CD4-positive, alpha-beta T cell (primary cell): ENCODE measurements around the gene VDAC2. TPM values are rescaled to one million over a fixed set of nuclear protein-coding genes. Genes with fewer than 3 reads are reported as not detected.

ENCODE experiments used
- ATAC-seq: fragments of 200-7000 bp; cut with Tn5 transposase; one replicate; pipeline ENCODE4 v1.10.0; 2022; ENCODE audit warnings: mild to moderate bottlenecking; ENCODE audit not compliant: poor library complexity
- CTCF ChIA-PET: fragments of 350-600 bp; sonication (Branson Sonifier 250); formaldehyde crosslinking; loops from one replicate; lab custom pipeline; 2021; ENCODE audit warnings: antibody characterized with exemption, inconsistent platforms; lab: Charles Lee
- POLR2A ChIA-PET: fragments of 350-600 bp; sonication (Branson Sonifier 250); formaldehyde crosslinking; loops from one replicate; lab custom pipeline; 2021; ENCODE audit warnings: antibody characterized with exemption, inconsistent platforms; lab: Charles Lee
- DNase-seq, 14 experiments: peaks; one replicate each; pipeline ENCODE4 v3.0.0-alpha.2; 2013 to 2020; ENCODE audit warnings: mixed read lengths in 2 of 14
- H3K27ac ChIP-seq, 2 donors: one replicate each; pipeline versions ENCODE4 v1.5.1 to v1.7.0; 2013; ENCODE audit warnings: low read length in 2 of 2, low read depth in 1 of 2, mild to moderate bottlenecking in 1 of 2
- H3K27me3 ChIP-seq, 2 experiments: 1 replicate in 1 of 2; 2 replicates in 1 of 2; pipeline versions ENCODE4 v1.6.1 to v1.7.0; 2013; ENCODE audit warnings: low read length in 2 of 2, control low read depth in 1 of 2, mild to moderate bottlenecking in 1 of 2, moderate library complexity in 1 of 2; ENCODE audit not compliant: insufficient read depth in 2 of 2, control insufficient read depth in 1 of 2
- H3K36me3 ChIP-seq: one replicate; pipeline ENCODE4 v1.6.1; 2013; ENCODE audit warnings: low read length, control low read depth; ENCODE audit not compliant: insufficient read depth
- H3K4me1 ChIP-seq: one replicate; pipeline ENCODE4 v1.6.1; 2013; ENCODE audit warnings: low read length, control low read depth; ENCODE audit not compliant: insufficient read depth
- H3K4me3 ChIP-seq: one replicate; pipeline ENCODE4 v1.5.1; 2013; ENCODE audit warnings: mild to moderate bottlenecking, low read length, moderate library complexity
- H3K9me3 ChIP-seq, 2 experiments: 1 replicate in 1 of 2; 2 replicates in 1 of 2; pipeline versions ENCODE4 v1.6.1 to v1.7.0; 2013; ENCODE audit warnings: low read length in 2 of 2, mild to moderate bottlenecking in 2 of 2, control low read depth in 1 of 2, moderate library complexity in 1 of 2; ENCODE audit not compliant: control insufficient read depth in 1 of 2, insufficient read depth in 1 of 2
- H3K27ac Mint-ChIP-seq: one replicate; pipeline ENCODE4 v1.8.0; 2020; ENCODE audit warnings: mixed read lengths
- H3K27me3 Mint-ChIP-seq: one replicate; pipeline ENCODE4 v1.8.0; 2021; ENCODE audit warnings: mixed read lengths
- H3K36me3 Mint-ChIP-seq: one replicate; pipeline ENCODE4 v1.8.0; 2021; ENCODE audit warnings: low read depth, mixed read lengths
- H3K4me1 Mint-ChIP-seq: one replicate; pipeline ENCODE4 v1.8.0; 2021; ENCODE audit warnings: low read depth, mixed read lengths
- H3K4me3 Mint-ChIP-seq: one replicate; pipeline ENCODE4 v1.8.0; 2020; ENCODE audit warnings: mild to moderate bottlenecking, mixed read lengths
- H3K9me3 Mint-ChIP-seq: one replicate; pipeline ENCODE4 v1.8.0; 2020; ENCODE audit warnings: mixed read lengths
- CTCF ChIP-seq: fragments of 200-600 bp; IDR thresholded peaks from one replicate; pipeline ENCODE4 v1.8.0; 2022; ENCODE audit warnings: antibody characterized with exemption, mild to moderate bottlenecking
- intact Hi-C, 2 experiments: fragments of 100-400 bp; cut with DNase I in 1 of 2; cut with micrococcal nuclease in 1 of 2; formaldehyde crosslinking; loops; one replicate each; pipeline versions ENCODE4 v1.15.1 to v1.9.0; 2023 to 2025; cut with DNase I, micrococcal nuclease
- total RNA-seq, 174 experiments: library from RNA in 2 of 174; stranded (reverse) in 2 of 174; gene quantifications; one replicate each; pipeline ENCODE4 v1.2.3 and lab custom pipeline; 2021 to 2026

Gene VDAC2
- total RNA-seq, 2 experiments from 2014 or later = 141 to 147 TPM

- no peaks in the 10 kb centered on the region for H3K9me3 Mint-ChIP-seq
- H3K36me3 Mint-ChIP-seq = peaks cover 88% of the 10 kb centered on the region
- Histone ChIP-seq H3K9me3 (no peaks in the 10 kb centered on the region), H3K4me1 (peaks cover 25% of the 10 kb centered on the region), H3K27ac (peak overlapping the region in 1 of 2 donors; percentile 22), H3K27me3 (no peaks in the 10 kb centered on the region), H3K36me3 (peaks cover 73% of the 10 kb centered on the region), H3K4me3 (no peak overlapping the region)
- ChIA-PET CTCF (interaction anchor here (1.1 kb wide), 1 partner anchor 42 kb away, joined by 3 read pairs; no protein-coding TSS in a partner anchor), POLR2A (interaction anchor here (9.2 kb wide), 1 partner anchor 18 kb away, joined by 208 read pairs; the partner anchor contains the start of gene VDAC2)
- no peaks in the 10 kb centered on the region for H3K27me3 Mint-ChIP-seq
- DNase-seq (no peak), ATAC-seq (no peak)
- peaks cover 61% of the 10 kb centered on the region for H3K4me1 Mint-ChIP-seq
- H3K27ac Mint-ChIP-seq = peak overlapping the region; percentile 90
- intact Hi-C loops = no loop called here
- no peak overlapping the region for H3K4me3 Mint-ChIP-seq
- no peak for TF ChIP-seq CTCF
Measured at GRCh38 chr10:75228834-75229233, 18.2 kb downstream of the VDAC2 start.

GRCh38 chr10:75229971-75230370 is 19.4 kb downstream of the VDAC2 start:
- peaks cover 77% of the 10 kb centered on the region for H3K36me3 Mint-ChIP-seq

GRCh38 chr10:75230600-75231038 is 20.0 kb downstream of the VDAC2 start:
- peak; percentile 91 for TF ChIP-seq CTCF
- DNase-seq (peak; percentile 90 to 97 (median 94)), ATAC-seq (peak; percentile 61)
- peaks cover 70% of the 10 kb centered on the region for H3K36me3 Mint-ChIP-seq
- Histone ChIP-seq H3K4me3 (no peak overlapping the region), H3K36me3 (peaks cover 55% of the 10 kb centered on the region), H3K9me3 (no peaks in the 10 kb centered on the region), H3K4me1 (peaks cover 29% of the 10 kb centered on the region), H3K27me3 (no peaks in the 10 kb centered on the region), H3K27ac (peak overlapping the region; percentile 18 to 43)
- no peaks in the 10 kb centered on the region for H3K27me3 Mint-ChIP-seq
- H3K9me3 Mint-ChIP-seq = no peaks in the 10 kb centered on the region
- peaks cover 43% of the 10 kb centered on the region for H3K4me1 Mint-ChIP-seq
- ChIA-PET CTCF (interaction anchor here (0.6 to 3.8 kb wide), 11 partner anchors 10 to 117 kb away, joined by 3 to 53 read pairs (median 5); partner anchors contain the start of gene VDAC2), POLR2A (interaction anchor here (0.6 to 9.2 kb wide), 5 partner anchors 10 to 119 kb away, joined by 3 to 208 read pairs (median 4); partner anchors contain the start of genes SAMD8 and VDAC2)
- intact Hi-C loops = loop anchor here (1.0 to 10.0 kb wide), 9 partner anchors 20 to 1356 kb away; partner anchors contain the start of genes ADK (in 1 of the 2), AP3M1 (in 1 of the 2), CAMK2G (in 1 of the 2) and KAT6B (in 1 of the 2)
- peak overlapping the region; percentile 90 for H3K27ac Mint-ChIP-seq
- H3K4me3 Mint-ChIP-seq = peak overlapping the region; percentile 58

More at GRCh38 chr10:75229971-75230370, 19.4 kb downstream of the VDAC2 start:
- H3K27ac Mint-ChIP-seq = peak overlapping the region; percentile 90
- no peak for TF ChIP-seq CTCF
- H3K4me1 Mint-ChIP-seq = peaks cover 49% of the 10 kb centered on the region
- ChIA-PET POLR2A (interaction anchor here (1.1 to 9.2 kb wide), 4 partner anchors 19 to 118 kb away, joined by 3 to 208 read pairs (median 38); partner anchors contain the start of genes SAMD8 and VDAC2), CTCF (interaction anchor here (0.6 to 3.8 kb wide), 10 partner anchors 10 to 116 kb away, joined by 3 to 53 read pairs (median 4); partner anchors contain the start of gene VDAC2)
- no peaks in the 10 kb centered on the region for H3K9me3 ChIP-seq
- ATAC-seq (no peak), DNase-seq (no peak)
- intact Hi-C loops = loop anchor here (1.0 to 10.0 kb wide), 9 partner anchors 20 to 1355 kb away; partner anchors contain the start of genes ADK (in 1 of the 2), AP3M1 (in 1 of the 2), CAMK2G (in 1 of the 2) and KAT6B (in 1 of the 2)
- no peaks in the 10 kb centered on the region for H3K9me3 Mint-ChIP-seq
- peak overlapping the region in 1 of 2 donors; percentile 18 for H3K27ac ChIP-seq
- H3K36me3 ChIP-seq = peaks cover 62% of the 10 kb centered on the region
- no peak overlapping the region for H3K4me3 Mint-ChIP-seq
- H3K4me3 ChIP-seq = no peak overlapping the region
- H3K4me1 ChIP-seq = peaks cover 24% of the 10 kb centered on the region
- no peaks in the 10 kb centered on the region for H3K27me3 Mint-ChIP-seq
- no peaks in the 10 kb centered on the region for H3K27me3 ChIP-seq
